GF-D8 (cell line): ENCODE measurements around the gene DCDC2.
"Not testable (repeated sequence)": the region's sequence is repeated elsewhere in the genome, so short reads cannot be mapped to it uniquely, and the experiment has no call there.

ENCODE experiments used
- DNase-seq: peaks from one replicate; lab custom pipeline; 2025; lab: John Stamatoyannopoulos, UW

The DCDC2 gene

DNA sequence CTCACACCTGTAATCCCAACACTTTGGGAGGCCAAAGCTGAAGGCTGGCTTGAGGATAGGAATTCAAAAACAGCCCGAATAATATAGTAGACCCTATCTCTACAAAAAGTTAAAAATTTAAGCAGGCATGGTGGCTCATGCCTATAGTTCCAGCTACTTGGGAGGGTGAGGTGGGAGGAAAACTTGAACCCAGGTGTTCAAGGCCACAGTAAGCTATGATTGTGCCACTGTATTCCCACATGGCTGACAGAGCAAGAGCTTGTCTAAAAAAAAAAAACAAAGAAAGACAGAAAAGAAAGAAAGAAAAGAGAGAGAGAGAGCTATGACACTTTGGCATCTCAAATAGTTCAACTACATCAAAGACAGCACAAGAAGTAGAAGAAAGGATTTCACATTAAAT lies 33.2 kb downstream of the DCDC2 start:
- DNase-seq = no peak

- no peak for DNase-seq
Observed at GRCh38 chr6:24323632-24324337, 34.1 kb downstream of the DCDC2 start.

DNA sequence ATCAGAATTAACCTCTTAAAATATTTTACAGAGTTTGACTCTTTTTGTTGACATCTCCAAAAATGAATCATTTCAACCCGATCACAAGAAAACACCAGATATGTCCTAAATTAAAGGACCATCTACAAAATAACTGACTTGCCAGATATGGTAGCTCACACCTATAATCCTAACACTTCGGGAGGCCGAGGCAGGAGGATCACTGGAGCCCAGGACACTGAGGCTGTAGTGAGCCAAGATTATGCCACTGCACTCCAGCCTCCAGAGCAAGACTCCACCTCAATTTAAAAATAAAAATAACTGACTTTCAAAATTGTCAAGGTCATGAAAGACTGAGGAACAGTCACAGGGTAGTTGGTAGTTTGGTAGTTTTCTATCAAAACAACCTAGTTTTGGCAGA lies 34.9 kb downstream of the DCDC2 start:
- no peak for DNase-seq

DNA sequence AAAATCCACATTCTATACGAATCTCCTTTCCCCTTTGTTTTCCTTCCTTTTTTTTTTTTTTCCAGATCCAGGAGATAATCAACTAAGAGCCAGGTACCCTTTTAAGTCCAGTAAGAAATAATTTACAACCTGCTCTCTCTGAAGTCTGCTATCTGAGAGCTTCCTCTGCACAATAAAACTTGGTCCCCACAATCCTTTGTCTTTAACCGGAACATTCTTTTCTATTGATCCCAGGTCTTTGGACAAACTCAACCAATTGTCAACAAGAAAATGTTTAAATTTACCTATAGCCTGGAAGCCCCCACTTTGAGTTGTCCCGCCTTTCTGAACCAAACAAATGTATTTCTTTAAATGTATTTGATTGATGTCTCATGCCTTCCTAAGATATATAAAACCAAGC lies 35.4 kb downstream of the DCDC2 start:
- DNase-seq = not testable (repeated sequence)

DNA sequence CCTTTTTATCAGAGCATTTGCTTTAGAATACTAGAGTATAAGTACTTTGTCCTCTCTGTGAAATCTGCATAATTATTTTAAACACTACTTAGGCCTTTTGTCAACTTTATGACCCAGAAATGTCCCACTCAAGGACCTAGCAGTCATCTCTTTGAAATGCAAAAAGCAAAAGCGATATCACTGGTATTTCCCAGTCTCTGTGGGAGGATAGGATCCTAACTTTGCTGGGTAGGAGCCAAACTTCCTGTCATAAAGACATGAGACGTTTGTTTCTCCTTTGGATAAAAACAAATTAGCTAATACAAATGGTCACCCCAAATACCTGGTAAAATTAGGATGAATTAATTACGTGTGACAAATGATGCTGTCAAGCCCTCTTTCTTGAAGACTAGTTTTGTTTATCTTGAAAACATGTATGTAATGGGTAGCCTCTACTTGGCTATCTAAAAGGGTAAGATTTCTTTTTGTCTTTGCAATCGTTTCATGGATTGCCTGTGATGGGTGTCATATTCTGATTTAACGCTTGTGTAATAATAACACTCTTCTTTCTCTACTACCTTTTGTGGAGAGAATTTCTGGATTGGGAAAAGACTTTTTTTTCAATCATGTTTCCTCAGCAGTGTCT lies 36.2 kb downstream of the DCDC2 start:
- no peak for DNase-seq

DNA sequence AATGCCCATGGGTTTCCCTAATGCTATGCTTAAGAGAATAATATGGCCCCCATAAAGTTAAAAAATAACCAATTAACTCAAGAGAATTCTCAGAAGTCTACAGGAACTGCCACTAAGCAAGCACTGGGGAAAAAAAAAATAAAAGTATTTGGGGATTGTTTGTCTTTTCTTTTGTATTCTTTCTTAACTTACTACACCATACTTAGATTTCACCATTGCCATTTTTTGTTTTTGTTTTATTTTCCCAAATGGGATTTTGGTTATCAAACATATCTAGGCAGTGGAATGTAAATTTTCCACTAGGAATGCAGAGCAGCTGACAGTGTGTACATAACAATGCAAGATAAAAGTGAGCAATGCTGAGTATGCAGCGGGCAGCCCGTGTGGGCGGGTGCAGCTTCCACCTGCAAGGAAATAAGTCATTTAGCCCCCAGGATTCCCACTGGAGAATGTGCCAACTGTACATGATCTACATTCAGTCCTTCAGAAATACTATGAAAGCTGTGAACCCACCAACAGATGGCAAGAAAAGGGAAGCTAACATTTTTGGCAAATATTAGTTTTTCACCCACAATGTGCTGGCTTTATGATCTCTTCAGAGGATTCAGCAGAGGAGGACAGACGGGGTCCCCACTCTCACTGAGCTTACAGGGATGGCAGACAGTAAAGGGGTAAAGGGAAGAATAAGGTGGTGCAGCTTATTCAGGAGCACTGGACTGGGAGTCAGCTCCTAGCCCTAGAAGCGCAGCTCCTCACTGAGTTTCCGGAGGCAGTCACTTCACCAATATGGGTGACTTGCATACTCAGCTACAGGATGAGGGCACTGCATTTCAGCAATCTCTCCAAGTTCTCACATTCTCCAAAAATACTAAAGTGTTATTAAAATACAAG lies 44.4 kb downstream of the DCDC2 start:
- DNase-seq = no peak

- not testable (repeated sequence) for DNase-seq
Observed at GRCh38 chr6:24311775-24312174, 46.1 kb downstream of the DCDC2 start.

DNA sequence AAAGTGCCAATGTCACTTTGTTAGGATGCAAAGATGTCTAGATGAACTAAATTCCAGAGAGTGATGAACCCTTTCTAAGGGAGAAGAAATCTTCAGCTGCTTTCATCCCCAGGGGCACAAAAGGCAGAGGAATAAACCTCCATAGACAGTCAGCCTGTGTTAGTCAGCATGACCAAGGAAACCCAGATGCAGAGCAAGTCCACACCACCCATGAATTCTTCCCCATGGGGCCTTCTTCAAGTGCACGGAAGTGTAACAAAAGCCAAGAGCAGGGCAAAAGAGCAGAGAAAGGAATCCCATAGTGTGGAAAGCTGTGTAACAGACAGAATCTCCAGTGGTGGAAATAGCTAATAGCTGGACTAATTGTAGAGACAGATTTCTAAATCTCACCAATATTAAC lies 50.0 kb downstream of the DCDC2 start:
- DNase-seq = no peak

DNA sequence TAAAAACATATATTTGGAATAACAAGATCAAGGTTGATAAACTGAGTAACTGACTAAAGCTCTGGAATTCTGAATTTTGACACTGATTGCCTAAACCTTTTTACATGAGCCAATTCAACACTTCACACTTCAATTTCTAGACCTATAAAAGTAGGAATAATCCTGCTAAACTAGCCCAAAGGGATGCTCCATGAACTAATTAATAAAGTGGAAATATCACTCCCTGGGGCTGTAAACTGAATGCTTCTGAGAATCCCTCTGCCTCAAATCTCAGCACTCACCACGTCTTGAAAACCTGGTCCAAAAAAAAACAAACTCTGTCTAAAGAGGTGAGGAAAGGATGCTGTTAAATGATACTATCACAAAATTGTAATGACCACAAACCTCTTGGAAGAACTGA lies 50.9 kb downstream of the DCDC2 start:
- no peak for DNase-seq

DNA sequence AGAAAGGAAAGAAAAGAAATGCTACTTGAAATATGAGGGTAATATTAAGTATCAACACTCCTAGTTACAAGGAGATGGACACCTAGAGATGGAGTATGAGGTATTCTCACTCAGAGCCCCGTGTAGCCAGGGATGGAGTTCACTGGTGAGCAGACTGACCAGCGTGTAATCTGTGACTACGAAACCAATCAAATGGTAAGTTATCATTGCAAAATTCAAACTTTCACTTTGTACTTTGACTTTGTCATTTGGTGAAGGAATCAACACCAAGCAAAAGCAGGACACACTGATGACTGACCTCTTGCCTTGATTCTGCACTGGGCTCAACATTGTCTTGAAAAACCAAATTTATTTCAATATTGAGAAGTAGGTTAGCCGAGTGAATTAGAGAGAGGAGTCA lies 51.8 kb downstream of the DCDC2 start:
- no peak for DNase-seq

GRCh38 chr6:24296944-24297343 lies 60.9 kb downstream of the DCDC2 start:
- no peak for DNase-seq

DNA sequence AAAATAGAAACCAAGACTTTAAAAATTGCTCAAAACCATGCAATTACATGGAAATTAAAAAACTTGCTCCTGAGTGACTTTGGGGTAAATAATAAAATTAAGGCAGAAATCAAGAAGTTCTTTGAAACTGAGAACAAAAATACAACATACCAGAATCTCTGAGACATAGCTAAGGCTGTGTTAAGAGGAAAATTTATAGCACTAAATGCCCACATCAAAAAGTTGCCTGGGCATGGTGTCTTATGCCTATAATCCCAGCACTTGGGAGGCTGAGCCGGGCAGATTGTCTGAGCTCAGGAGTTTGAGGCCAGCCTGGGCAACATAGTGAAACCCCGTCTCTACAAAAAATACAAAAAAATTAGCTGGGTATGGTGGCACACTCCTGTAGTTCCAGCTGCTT lies 64.0 kb downstream of the DCDC2 start:
- not testable (repeated sequence) for DNase-seq

DNA sequence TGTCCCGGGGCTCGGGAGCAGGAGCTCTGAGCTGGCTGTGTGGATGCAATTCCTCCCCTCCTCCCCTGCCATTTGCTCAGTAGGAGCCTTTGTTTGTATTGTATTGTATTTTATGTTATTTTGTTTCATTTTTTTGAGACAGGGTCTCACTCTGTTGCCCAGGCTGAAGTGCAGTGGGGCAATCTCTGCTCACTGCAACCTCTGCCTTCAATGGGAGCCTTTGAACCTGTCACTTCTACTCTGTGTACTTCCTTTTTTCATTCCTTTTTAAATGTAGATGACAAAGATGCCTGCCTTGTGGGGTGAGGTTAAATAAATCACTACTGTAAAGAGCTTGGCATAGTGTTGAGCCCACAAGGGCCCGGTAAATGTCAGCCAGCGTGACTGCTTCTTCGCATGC lies 70.6 kb downstream of the DCDC2 start:
- DNase-seq = no peak

DNA sequence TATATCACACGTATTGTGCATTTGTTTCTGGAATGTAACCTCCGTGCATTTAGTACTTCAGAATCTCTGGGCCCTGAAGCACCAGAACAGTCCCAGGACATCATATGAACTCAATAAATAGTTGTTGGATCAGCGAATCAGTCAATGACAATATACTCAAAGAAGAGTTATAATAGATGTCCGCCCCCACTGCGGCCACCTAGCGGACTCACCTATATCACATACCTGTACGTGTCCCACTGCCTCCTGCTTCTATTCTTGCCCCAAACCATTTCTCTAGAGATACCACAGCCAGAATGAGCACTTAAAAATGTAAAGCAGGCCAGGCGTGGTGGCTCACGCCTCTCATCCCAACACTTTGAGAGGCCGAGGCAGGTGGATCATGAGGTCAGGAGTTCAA lies 73.9 kb downstream of the DCDC2 start:
- no peak for DNase-seq

- peak; percentile 64 for DNase-seq
Observed at GRCh38 chr6:24283043-24283985, 74.5 kb downstream of the DCDC2 start.

DNA sequence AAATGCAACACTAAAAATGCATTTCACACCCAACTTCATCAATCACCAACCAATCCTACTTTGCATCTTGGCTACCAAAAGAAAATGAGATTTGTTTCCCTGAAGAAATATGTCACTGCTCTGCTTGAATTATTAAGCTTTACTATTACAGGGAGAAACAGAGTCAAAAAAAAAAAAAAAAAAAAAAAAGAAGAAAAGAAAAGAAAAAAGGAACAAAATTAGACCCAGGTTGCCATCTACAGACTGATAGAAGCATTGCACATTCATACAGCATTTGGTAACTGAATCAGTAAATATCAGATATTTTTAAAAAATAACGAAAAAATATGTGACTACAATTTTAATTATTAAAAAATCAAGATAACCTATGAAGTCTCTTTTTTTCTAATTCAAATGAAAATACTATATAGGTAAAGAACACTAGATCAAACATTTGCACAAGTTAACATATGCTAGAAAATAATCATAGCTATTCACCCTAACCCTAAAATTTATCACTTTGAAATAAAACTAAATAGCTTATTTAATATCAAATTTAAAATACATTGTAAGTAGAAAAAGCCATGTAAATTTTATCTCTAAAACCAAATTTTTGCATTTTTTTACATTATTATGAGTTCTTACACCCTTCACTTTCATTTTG lies 83.3 kb downstream of the DCDC2 start:
- no peak for DNase-seq

DNA sequence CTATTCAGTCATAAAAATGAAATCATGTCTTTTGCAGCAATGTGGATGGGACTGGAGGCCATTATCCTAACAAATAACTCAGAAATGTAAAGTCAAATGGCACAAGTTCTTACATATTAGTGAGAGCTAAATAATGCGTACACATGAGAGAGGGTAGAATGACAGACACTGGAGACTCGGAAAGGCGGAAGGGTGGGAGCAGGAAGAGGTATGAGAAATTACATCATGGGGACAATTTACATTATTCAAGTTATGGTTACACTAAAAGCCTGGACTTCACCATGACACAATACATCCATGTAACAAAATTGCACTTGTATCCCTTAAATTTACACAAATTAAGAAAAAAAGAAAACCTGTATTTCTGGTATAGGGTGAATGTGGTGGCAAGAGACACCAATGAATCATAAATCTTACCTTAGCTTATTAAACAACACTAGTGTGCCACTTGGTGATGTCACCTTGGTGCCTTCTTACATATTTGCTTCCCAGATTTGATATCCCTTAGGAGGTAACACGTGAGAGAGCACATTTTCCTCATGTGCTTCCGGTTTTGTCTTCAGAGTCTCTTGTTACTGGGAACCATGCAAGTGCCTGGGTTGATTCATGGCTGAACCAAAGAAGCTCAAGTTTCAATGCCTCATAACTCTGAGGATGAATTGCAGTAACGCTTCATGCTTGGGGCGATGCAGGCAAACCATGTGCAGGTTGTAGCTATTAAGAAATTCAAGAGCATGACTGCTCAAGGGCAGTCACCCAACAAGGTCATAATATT lies 84.6 kb downstream of the DCDC2 start:
- DNase-seq = no peak

- no peak for DNase-seq
Observed at GRCh38 chr6:24272553-24272952, 85.3 kb downstream of the DCDC2 start.

- no peak for DNase-seq
Observed at GRCh38 chr6:24272148-24272547, 85.7 kb downstream of the DCDC2 start.

DNA sequence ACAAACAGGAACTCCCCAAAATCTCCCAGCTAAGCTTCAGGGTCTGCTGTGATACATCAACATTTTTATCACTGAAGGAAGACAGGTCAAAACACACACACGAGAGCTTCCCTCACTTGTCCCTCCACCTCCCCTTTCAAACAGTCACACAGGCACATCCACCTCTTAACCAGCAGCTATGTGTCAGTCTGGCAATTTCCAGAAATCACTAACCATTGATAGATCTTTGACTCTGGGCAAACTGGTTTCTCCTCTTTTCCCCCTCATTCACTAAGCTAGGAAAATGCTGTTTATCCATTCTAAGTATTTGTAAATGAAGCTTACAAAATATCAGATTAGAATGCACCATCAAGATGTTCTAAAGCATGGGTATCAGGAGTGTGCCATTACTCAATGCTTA lies 87.8 kb downstream of the DCDC2 start:
- no peak for DNase-seq

- not testable (repeated sequence) for DNase-seq
Observed at GRCh38 chr6:24258214-24258613, 99.6 kb downstream of the DCDC2 start.
